NB4 (cell line): ENCODE measurements around the gene OTC.

ENCODE experiments used
- MAX ChIP-seq: IDR thresholded peaks from 2 replicates; pipeline ENCODE4 v1.6.1; 2011; ENCODE audit warnings: low read depth, low read length
- POLR2A ChIP-seq: IDR thresholded peaks from 2 replicates; pipeline ENCODE4 v1.6.1; 2011; ENCODE audit warnings: mild to moderate bottlenecking; ENCODE audit not compliant: insufficient read length; ENCODE audit errors: extremely low read depth
- TF ChIP-seq, protein P1 (sequence below): IDR thresholded peaks from one replicate; pipeline ENCODE4 v1.5.1; 2012; ENCODE audit warnings: low read depth, low read length

GRCh38 chrX:38341442-38341841, 11.0 kb upstream of the OTC start:
- TF ChIP-seq, protein P1, sequence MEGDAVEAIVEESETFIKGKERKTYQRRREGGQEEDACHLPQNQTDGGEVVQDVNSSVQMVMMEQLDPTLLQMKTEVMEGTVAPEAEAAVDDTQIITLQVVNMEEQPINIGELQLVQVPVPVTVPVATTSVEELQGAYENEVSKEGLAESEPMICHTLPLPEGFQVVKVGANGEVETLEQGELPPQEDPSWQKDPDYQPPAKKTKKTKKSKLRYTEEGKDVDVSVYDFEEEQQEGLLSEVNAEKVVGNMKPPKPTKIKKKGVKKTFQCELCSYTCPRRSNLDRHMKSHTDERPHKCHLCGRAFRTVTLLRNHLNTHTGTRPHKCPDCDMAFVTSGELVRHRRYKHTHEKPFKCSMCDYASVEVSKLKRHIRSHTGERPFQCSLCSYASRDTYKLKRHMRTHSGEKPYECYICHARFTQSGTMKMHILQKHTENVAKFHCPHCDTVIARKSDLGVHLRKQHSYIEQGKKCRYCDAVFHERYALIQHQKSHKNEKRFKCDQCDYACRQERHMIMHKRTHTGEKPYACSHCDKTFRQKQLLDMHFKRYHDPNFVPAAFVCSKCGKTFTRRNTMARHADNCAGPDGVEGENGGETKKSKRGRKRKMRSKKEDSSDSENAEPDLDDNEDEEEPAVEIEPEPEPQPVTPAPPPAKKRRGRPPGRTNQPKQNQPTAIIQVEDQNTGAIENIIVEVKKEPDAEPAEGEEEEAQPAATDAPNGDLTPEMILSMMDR = no peak
- TF ChIP-seq POLR2A = no peak
- TF ChIP-seq MAX = no peak
